ENCODE measurements around the gene ROBO2.

Gene ROBO2

GRCh38 chr3:77160931-77161497 lies 121.1 kb downstream of the ROBO2 start:
- H3K27ac ChIP-seq, result no peak overlapping the region
- TF ChIP-seq ZFX (IDR thresholded peaks at IDR 0.05; ENCODE audit: borderline replicate concordance) (no peak), CTCF (IDR thresholded peaks at IDR 0.05) (no peak)

GRCh38 chr3:77169823-77170222 lies 129.9 kb downstream of the ROBO2 start:
- no peak overlapping the region for H3K27ac ChIP-seq
- TF ChIP-seq ZFX (IDR thresholded peaks at IDR 0.05; ENCODE audit: borderline replicate concordance), result no peak
- TF ChIP-seq CTCF (IDR thresholded peaks at IDR 0.05), result no peak

DNA sequence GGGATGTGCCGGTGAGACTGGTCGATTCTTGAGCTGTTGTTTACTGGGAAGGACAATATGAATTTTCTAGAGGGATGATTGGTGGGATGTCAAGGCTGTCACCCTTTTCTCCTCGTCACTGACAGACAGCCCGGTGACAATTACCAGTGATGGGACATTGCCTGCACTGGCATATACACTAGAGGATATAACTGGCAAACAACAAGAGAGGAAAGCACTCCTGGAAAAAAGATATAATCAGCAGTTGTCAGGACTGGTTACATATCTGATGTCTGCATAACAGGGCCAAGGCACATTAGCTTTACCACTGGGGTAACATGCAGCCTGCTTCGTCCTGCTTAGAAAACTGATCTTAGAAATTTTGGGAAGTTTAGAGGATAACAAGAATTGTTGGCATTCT lies 131.1 kb downstream of the ROBO2 start:
- TF ChIP-seq CTCF (IDR thresholded peaks at IDR 0.05), result no peak
- TF ChIP-seq ZFX (IDR thresholded peaks at IDR 0.05; ENCODE audit: borderline replicate concordance), result no peak
- H3K27ac ChIP-seq, result no peak overlapping the region

DNA sequence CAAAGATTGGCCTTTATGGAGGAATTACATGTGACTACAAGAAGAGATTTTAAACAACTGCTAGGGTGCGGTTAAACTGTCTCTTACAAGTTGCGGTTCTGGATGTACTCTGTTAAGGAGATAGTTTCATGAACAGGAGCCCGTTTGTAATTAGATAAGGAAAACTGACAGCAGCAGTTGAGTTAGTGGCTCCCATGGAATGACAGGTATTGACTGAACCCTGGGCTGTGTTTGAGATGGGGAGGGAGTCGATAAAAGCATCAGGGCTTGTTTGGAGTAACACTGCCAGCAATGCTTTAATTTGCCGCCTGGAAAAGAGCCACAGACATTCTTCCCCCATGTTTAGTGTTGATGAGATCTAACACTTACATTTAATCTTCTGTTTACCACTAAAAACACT lies 139.9 kb downstream of the ROBO2 start:
- no peak overlapping the region for H3K27ac ChIP-seq
- TF ChIP-seq ZFX (IDR thresholded peaks at IDR 0.05; ENCODE audit: borderline replicate concordance), result no peak
- no peak for TF ChIP-seq CTCF (IDR thresholded peaks at IDR 0.05)

DNA sequence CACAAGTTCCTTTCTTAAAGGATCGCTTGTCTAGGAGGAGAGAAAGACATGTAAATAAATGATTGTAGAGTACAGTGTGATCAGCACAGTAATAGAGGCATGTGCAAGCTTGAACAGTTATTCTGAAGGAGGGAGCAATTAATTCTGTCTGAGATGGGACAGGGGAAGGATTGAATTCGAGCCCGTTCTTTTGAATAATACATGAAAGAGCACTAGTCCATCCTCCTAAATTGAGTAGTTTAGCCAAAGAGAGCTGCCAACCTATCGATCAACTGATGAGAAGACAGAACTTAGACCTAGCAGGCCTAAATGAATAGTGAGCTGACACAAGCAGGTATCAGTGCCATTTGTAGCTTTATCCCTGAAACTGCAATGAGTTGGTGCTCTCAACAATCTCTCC lies 142.4 kb downstream of the ROBO2 start:
- TF ChIP-seq CTCF (IDR thresholded peaks at IDR 0.05) (no peak), ZFX (IDR thresholded peaks at IDR 0.05; ENCODE audit: borderline replicate concordance) (no peak)

DNA sequence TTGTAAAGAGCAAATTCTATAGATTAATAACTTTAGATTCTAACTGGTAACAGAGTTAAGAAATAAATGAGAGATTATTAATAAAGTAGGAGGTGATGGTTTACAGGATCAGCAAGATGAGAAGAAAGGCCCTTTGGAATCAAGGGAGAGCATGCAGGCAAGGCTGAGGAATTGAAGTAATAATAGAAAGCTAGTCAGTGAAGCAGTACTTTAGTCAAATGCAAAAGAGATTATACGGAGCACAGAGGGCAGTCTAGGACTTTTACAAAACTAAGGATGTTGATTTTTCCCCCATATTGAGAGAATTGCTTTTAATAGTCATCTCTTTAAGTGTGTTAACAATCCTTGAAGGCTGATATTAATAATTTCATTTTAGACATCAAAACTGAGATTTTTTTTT lies 146.4 kb downstream of the ROBO2 start:
- TF ChIP-seq CTCF (IDR thresholded peaks at IDR 0.05) (no peak), ZFX (IDR thresholded peaks at IDR 0.05; ENCODE audit: borderline replicate concordance) (no peak)
- H3K27ac ChIP-seq, result no peak overlapping the region

More for the DNA sequence above, 142.4 kb downstream of the ROBO2 start:
- H3K27ac ChIP-seq, result no peak overlapping the region

DNA sequence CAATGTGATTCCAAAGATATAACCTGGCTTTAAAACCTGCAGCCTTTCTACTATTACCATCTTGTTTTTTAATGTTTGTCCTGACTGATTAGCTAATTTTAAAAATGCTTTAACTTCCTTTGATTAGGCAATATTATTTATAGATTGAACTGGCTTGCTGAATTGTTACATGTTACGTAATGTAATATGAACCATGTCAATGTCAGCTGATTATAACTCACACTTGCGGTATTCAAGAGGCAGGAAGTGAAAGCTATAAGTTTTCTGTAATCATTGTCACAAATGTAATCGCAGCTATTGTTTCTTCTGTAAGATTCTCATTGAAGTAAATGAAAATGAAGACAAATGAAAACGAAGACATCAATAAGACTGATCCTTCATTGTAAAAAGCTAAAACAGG lies 146.8 kb downstream of the ROBO2 start:
- H3K27ac ChIP-seq, result no peak overlapping the region
- TF ChIP-seq ZFX (IDR thresholded peaks at IDR 0.05; ENCODE audit: borderline replicate concordance) (no peak), CTCF (IDR thresholded peaks at IDR 0.05) (no peak)

All from 22Rv1 (cell line).